Ramos (cell line): ENCODE measurements around the gene HMG20A.
"Not testable (repeated sequence)": the region's sequence is repeated elsewhere in the genome, so short reads cannot be mapped to it uniquely, and the experiment has no call there.

Experiments used
- in situ Hi-C: fragments of 300-500 bp; cut with MboI; formaldehyde crosslinking; loops from one replicate; pipeline ENCODE4 v1.14.3; 2022; ENCODE audit warnings: low sequenced_read_pairs; ENCODE audit not compliant: unreplicated experiment

Gene HMG20A

DNA sequence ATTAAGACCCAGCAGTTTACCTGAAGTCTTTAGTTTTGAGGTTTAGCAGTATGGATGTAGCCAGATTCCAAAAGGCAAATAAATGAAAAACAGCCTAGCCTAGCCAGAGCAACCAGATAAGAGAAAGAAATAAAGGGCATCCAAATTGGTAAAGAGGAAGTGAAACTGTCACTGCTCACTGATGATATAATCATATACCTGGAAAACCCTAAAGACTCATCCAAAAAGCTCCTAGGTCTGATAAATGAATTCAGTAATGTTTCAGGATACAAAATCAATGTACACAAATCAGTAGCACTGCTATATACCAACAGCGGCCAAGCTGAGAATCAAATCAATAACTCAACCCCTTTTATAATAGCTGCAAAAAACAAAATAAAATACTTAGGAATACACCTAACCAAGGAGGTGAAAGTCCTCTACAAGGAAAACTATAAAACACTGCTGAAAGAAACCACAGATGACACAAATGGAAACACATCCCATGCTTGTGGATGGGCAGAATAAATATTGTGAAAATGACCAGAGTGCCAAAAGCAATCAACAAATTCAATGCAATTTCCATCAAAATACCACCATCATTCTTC is 14.4 kb upstream of the HMG20A start:
- in situ Hi-C loops, result not testable (repeated sequence)

DNA sequence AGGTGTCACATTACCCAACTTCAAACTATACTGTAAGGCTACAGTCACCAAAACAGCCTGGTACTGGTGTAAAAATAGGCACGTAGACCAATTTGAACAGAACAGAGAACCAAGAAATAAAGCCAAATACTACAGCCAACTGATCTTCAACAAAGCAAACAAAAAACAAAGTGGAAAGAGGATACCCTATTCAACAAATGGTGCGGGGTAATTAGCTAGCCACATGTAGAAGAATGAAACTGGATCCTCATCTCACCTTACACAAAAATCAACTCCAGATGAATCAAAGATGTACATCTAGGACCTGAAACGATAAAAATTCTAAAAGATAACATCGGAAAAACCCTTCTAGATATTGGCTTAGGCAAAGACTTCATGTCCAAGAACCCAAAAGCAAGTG is 13.8 kb upstream of the HMG20A start:
- in situ Hi-C loops, result no loop called here

DNA sequence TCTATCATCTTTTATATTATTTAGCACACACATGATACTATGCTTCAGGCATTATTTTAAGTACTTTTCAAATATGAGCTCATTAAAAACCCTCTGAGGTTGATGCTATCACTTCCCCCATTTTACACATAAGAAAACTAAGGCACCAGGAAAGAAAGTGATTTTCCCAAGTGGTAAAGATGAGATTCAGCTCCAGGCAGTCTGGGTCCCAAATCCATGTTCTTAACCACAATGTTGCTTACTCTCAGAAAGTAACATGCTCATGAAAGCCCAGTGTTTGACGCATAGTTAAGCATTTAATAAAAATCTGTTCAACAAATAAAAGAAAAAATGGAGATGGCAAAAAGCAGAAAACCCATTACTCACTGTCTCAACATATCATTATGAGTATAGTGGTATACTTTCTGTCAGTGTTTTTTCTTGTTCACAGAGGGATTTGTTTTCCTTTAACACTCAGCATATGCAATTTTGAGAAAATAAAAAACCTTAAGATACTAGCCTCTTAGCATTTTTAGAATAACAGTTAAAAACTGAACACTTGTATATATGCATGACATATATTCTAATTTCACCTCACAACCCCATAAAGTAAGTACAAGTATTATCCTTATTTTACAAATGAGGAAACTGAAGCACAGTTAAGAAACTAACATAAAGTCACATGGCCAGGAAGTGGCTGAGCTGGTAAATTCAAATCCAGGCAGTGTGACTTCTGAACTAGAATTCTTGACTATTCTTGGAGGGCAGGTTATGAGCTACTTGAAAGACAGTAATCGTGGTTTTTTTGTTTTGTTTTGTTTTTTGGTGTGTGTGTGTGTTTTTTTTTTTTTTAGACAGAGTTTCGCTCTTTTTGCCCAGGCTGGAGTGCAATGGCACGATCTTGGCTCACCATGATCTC is 11.2 kb upstream of the HMG20A start:
- in situ Hi-C loops, result no loop called here

DNA sequence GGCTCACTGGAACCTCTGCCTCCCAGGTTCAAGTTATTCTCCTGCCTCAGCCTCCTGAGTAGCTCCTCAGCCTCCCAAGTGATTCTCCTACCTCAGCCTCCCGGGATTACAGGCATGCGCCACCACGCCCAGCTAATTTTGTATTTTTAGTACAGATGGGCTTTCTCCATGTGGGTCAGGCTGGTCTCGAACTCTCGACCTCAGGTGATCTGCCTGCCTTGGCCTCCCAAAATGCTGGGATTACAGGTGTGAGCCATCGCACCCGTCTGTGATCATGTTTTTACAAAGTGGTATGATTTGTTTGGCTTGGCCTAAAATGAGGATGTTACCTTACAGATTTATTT is 10.6 kb upstream of the HMG20A start:
- in situ Hi-C loops, result not testable (repeated sequence)

DNA sequence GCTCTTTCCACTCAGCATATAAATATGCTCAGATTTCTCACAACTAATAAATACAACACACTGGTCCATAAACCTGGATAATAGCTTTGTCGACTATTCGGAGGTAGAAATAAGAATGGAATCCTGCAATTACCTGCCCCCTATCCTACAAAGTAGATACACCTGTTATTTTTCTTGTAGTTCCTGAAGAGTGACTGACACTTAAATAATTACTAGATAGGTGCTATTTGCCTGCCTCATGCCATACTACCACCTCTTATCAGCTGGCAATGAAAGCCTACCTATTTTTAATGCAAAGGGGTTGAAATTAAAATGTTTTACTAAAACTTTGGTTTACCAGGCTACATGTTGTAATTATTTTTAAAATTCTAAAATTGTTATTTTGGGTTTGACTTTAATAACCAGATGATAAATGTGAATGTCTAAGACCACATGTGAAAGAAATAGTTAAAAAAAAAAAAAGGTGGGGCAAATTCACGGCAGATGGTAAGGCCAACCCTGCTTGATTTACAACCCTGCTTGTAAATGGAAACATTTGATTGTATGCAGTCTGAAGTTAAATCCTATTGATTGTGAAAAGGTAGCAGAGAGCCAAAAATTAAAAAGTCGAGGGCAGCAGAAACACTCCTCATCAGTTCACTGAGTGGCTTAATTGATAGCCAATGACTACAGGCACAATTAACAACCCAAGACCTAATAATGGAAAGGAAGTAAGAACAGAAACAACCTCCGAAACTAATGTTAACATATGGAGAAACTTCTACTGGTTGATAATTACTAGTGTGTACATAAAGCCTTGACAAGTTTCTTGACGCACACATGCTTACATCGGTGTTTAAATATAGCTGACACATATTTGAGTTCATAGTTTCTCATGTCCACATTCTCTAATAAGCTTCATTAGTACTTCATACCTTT is 9.7 kb upstream of the HMG20A start:
- in situ Hi-C loops, result no loop called here

DNA sequence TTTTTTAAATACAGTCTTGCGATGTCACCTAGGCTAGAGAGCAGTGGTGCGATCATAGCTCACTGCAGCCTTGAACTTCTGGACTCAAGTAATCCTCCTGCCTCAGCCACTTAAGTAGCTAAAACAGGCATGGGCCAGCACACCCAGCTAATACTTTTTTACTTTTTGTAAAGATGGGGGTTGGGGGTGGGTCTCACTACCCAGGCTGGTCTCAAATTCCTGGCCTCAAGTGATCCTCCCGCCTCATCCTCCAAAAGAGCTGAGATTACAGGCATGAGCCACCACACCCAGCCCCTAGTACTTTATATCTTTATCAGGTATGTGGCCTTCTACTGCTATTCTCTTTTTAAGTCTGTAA is 9.1 kb upstream of the HMG20A start:
- in situ Hi-C loops, result no loop called here

DNA sequence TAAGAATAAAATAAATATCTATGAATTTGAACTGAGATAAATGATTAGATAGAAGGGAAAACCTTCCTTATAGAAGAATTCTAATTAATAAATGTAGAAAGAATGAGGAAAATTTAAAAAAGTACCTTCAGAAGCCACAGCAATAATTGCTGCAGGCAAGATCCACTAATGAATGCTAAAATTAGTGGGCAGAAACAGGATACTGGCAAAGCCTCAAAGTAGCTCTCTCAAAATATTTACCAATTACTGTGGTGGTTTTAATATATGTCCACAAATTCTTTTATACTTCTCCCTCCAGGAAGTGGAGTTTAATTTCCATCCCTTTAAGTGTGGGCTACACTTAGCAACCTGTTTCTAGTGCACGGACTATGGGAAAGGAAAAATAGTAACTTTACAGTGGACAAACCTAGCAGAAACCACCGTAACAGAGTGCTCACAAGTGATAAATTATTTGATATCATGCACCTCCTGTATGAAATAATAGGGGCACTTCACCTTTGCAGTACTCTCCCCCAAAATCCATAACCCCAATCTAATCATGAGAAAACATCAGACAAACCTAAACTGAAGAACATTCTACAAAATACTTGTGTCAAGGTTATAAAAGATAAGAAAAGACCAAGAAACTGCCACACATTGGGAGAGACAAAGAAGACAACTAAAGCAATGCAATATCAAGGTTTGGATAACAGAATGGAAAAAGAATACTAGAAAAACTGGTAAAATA is 7.6 kb upstream of the HMG20A start:
- in situ Hi-C loops, result no loop called here

DNA sequence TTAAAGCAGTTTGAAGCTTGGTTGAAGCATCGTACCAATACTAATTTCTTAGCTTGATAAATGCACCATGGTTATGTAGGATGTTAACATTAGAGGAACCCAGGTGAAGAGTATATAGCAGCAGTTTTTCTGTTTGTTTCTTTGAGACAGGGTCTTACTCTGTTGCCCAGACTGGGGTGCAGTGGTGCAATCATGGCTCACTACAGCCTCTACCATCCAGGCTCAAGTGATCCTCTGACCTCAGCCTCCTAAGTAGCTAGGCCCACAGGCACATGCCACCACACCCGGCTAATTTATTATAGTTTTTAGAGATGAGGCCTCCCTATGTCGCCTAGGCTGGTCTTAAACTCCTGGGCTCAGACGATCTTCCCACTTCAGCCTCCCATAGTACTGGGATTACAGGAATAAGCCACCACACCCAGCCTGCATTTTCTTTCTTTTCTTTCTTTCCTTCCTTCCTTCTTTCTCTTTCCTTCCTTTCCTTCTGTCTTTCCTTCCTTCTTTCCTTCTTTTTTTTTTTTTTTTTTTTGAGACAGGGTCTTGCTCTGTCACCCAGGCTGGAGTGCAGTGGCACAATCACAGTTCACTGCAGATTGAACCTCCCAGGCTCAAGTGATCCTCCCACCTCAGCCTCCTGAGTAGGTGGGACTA is 6.9 kb upstream of the HMG20A start:
- in situ Hi-C loops, result no loop called here

DNA sequence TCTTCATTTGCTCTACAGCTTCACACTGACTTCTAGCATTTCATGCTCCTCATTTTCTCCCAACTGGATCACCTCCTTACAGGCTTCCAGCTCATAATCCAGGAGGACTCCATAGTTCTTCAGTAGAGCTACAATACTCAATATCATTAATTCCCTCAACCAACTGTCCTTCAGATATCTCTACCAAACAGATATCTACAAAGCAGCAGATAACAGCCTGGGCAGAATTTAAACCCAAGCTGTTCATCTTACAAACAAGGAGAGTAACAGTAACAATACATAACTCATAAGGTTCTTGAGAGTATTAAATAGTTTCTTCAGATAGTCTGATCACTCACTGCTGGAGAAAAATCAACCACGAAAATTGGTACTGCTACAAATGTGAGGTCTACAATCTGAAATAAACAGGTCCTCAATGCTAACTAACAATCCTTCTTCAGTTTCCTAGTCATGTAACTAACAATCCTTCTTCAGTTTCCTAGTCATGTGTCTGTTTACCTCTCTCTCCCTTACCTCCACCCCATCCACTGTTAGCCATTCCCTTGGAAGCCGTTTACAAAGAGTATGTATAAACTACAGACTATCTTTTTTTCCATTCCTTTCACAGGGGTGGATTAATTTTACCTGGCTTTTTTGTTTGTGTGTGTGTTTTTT is 5.8 kb upstream of the HMG20A start:
- in situ Hi-C loops, result no loop called here

DNA sequence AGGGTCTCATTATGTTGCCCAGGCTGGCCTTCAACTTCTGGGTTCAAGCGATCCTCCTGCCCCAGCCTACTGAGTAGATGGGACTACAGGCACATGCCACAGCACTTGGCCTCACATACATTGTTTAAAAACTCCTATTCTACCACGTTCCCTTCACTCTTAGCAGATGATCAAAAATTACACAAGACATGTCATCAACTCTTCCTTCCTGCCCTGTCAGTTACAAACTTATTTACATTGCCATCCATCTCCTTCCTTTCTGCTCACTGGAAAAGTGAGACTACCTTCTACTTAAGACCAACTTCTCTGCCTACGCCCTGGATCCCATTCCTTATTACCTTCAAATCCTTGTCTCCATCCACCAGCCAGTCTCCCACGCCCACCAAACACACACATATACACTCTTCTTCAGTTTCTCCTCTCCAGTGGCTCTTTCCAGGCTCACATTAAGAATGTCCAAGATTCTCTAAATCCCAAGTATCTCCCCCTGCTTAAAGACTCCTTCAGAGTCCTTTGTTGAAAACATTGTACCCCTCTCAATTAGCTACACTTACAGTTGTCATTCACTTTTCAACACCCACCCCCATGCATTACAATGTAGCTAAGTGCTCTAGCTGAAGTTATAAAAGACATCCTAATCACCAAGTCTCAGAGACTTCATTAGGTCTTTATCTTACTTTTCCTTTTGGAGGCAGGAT is 5.1 kb upstream of the HMG20A start:
- in situ Hi-C loops, result no loop called here

DNA sequence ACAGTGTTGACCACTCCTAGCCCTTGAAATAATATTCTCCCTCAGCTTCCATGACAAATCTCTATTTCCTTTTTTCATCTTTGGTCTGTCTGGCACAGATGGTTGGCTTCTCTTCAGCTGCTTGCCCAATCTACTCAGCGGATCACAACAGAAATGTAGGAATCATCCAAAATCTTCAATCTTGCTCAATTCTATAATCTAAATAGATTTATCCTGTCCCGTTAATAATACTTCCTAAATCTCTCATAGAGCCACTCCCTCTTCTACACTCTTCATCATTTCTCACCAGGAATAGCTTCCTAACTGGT is 4.6 kb upstream of the HMG20A start:
- in situ Hi-C loops, result no loop called here

DNA sequence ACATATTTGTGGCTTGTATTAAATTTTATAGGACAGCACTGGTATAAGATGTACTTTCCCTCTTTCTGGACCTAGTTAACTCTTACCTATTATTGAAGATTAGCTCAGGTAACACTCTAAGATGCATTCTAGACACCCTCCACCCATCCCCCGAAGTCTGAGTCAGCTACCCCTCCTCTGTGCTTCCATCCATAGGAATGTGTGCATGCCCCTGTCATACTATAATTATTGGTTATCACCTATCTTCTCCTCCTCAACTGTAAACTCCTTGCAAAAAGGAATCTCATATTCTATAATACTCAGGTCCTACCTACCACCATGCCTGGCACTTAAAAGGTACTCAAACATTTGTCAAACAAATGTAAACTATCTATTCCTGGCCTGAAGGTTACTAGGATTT is 3.7 kb upstream of the HMG20A start:
- in situ Hi-C loops, result no loop called here

DNA sequence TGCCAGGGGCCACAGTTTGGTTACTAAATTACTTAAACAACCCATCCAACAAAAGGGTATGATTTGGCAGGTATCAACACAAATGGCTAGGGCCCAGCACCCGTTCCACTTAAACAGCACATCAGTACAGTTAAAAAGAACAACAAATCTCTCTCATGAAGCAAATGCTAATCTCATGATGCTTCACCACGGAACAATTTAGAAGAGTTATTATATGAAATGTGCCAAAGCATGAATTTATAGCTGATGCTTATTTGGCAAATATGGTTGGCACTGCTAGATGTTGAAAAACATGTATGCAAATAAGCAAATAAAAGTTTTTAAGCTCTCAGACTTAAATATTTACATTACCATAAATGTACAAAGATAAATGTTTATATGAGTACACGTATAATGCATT is 3.1 kb upstream of the HMG20A start:
- in situ Hi-C loops, result no loop called here

DNA sequence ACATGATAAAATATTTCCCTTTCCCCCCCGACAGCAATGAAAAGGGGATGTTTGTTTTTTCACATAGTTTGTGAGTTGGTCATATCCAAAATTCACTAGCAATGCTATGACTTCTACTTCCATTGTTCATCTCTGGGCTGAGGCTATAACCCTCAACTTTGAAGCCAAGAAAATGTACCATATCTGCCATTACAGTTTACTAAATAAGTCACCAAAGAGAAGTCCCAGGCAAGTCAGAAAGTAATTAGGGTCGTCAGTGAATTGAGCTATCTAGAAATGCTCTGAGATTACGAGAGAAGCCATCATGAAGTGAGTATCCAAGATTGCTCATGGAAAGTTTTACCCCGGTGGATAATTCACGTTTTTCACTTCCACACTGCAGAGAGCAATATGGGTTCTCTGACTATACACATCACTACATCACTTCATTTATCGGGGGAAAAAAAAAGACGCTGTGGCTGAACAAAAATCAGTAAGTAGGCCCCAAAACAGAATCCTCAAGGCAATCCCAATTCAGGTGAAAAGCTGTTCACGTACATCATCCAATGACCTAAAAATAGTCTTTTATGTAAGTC is 2.2 kb upstream of the HMG20A start:
- in situ Hi-C loops, result no loop called here

DNA sequence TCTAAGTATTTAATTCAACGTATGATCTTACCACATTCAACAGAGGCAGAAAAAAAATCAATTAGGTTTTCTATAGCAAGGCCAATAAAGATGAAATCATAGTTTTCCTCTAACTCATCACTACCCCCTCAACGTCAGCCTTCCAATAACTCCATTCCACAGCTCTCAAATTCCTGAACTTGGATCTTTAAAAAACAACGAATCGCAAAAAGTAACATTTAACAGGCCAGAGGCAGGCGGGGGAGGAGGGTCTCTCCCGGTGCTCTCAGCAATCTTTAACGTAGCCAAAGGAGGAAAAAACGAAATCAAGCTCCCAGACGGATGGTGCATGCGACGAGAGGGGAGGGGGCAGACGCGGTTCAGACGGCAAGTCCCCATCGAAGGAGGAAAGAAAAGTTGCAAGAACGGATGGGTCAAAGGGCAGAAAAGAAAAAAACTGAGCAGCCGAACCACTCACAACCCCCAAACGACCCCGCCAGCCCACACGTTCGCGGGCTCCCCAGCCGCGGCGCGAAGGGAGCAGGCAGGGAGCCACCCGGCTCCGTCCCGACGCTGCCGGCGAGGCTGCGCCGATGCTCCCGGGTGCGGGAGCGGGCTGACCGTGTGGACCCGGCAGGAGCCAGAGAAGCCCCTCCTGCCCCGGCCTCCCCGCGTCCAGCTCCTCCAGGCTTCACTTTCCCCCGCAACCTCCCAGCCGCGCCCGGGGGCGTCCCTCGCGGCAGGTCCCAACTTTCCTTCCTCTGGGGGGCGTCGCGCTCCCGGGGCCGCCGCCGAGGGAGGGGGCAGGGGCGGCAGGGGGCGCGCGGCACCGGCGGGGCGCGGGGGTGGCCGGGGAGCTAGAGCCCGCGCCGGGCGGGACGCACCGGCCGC is 1.5 kb upstream of the HMG20A start:
- in situ Hi-C loops, result no loop called here

DNA sequence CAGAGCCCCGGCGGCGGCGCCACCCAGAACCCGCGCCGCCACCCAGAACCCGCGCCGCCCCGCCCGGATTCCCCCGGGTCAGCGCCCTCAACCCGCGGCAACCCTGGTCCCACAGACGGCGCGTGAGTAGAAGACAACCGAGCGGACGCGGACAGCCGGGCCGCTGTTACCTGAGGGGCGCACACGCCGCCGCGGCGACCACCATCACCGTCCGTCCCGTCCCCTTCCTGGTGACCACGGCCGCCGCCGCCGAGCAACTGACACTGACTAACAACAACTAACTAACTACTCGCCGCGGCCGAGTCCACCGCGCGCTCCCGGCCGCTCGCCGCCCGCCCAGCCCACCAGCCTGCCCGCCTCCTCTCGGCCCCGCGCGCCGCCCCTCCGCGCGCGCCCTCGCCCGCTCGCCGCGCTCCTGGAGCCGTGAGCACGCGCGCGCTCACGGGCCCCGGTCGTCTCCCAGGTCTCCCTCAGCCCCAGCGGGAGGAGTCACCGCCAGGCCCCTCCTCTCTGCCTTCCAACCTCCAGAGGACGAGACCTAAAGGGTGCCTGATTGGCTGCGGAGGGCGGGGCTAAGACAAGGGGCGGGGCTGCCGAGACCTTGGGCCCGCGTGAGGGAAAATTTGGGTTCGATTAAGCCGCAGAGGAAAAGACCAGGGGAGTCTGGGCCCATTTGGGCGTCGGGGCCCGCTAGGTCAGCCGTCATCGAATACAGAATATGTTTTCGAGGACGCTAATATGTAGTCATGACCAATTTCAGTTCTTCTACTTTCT is 665 bp upstream of the HMG20A start, which contains the start of gene PEAK1:
TSS of gene PEAK1 (minus strand) at position 269 of the 774 bp plus-strand sequence. CDS start 238,178 bp downstream, outside the sequence.
- in situ Hi-C loops, result no loop called here

DNA sequence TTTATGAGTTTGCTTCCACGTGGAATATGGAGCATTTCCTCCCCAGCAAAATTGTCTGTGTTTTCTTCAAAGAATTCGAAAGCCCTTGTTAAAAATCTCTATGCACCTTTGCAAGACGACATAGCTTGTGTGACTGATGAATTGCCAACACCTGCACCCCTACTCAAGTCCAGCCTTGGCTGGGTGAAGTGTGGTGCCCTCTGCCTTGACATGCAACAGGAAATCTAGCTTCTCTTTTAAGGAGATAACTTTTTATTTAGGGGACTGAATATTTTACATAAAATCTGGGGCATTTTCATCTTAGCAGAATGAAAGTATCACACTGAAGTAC is 647 bp downstream of the HMG20A start:
- in situ Hi-C loops, result no loop called here
